Caco-2 (cell line): ENCODE data around the gene PGA3. TPM values are rescaled to one million over a fixed set of nuclear protein-coding genes. Genes with fewer than 3 reads are reported as not detected.

ENCODE experiments used
- BruUV-seq: library from RNA; stranded (reverse); fragments of 400-500 nt; replicated peaks from 2 replicates; lab custom pipeline; 2021; lab: Mats Ljungman, UMichigan
- CTCF ChIA-PET: fragments of 300-600 bp; sonication (Branson Sonifier 250); formaldehyde crosslinking; loops from one replicate; lab custom pipeline; 2022; ENCODE audit warnings: antibody characterized with exemption; lab: Charles Lee
- POLR2A ChIA-PET: fragments of 300-600 bp; sonication (Branson Sonifier 250); formaldehyde crosslinking; loops from one replicate; lab custom pipeline; 2022; ENCODE audit warnings: antibody characterized with exemption; lab: Charles Lee
- DNase-seq, 2 experiments: peaks; one replicate each; pipeline versions ENCODE4 v3.0.0 to v3.0.0-alpha.2; 2020 to 2022
- H3K27me3 ChIP-seq: replicated peaks from 2 replicates; pipeline ENCODE4 v1.6.0; 2011; ENCODE audit warnings: low read length; ENCODE audit not compliant: control insufficient read depth, insufficient read depth
- H3K36me3 ChIP-seq: 2 replicates; pipeline ENCODE4 v1.5.1; 2011; ENCODE audit warnings: low read length; ENCODE audit not compliant: control insufficient read depth, insufficient read depth
- H3K4me1 ChIP-seq: fragments of 250-450 bp; sonication (Bioruptor Pico); 2 replicates; pipeline ENCODE4 v1.5.1; 2020; ENCODE audit warnings: mild to moderate bottlenecking
- H3K4me3 ChIP-seq: 2 replicates; pipeline ENCODE4 v1.5.1; 2011; ENCODE audit warnings: low read depth, mild to moderate bottlenecking, control low read depth, low read length
- H3K9me3 ChIP-seq: fragments of 250-450 bp; sonication (Bioruptor Pico); 2 replicates; pipeline ENCODE4 v1.5.1; 2020; ENCODE audit warnings: mild to moderate bottlenecking, moderate library complexity
- H3K27ac Mint-ChIP-seq: one replicate; pipeline ENCODE4 v1.8.0; 2022; ENCODE audit warnings: mixed read lengths; ENCODE audit not compliant: unreplicated experiment
- H3K27me3 Mint-ChIP-seq: one replicate; pipeline ENCODE4 v1.8.0; 2022; ENCODE audit warnings: mixed read lengths; ENCODE audit not compliant: insufficient read depth, unreplicated experiment
- H3K36me3 Mint-ChIP-seq: one replicate; pipeline ENCODE4 v1.8.0; 2022; ENCODE audit warnings: mild to moderate bottlenecking, mixed read lengths; ENCODE audit not compliant: insufficient read depth, unreplicated experiment
- H3K4me1 Mint-ChIP-seq: one replicate; pipeline ENCODE4 v1.8.0; 2022; ENCODE audit warnings: low read depth, mixed read lengths; ENCODE audit not compliant: unreplicated experiment
- H3K4me3 Mint-ChIP-seq: one replicate; pipeline ENCODE4 v1.8.0; 2022; ENCODE audit warnings: mild to moderate bottlenecking, moderate library complexity, mixed read lengths; ENCODE audit not compliant: unreplicated experiment
- H3K9me3 Mint-ChIP-seq: one replicate; pipeline ENCODE4 v1.8.0; 2022; ENCODE audit warnings: mixed read lengths; ENCODE audit not compliant: unreplicated experiment
- intact Hi-C: fragments of 100-400 bp; cut with micrococcal nuclease; formaldehyde crosslinking; loops from one replicate; pipeline ENCODE4 v1.10.0; 2022; ENCODE audit not compliant: unreplicated experiment
- total RNA-seq: library from RNA; stranded (reverse); gene quantifications from 2 replicates; pipeline ENCODE4 v1.2.3, GENCODE V29; 2022
- TF ChIP-seq, protein P1 (sequence below), 2 experiments: fragments of 200-600 bp in 1 of 2; IDR thresholded peaks; 1 replicate in 1 of 2; 2 replicates in 1 of 2; pipeline versions ENCODE4 v1.5.1 to v1.8.0; 2011 to 2022; ENCODE audit warnings: antibody characterized with exemption in 1 of 2, control low read depth in 1 of 2, inconsistent platforms in 1 of 2, low read depth in 1 of 2, low read length in 1 of 2, mild to moderate bottlenecking in 1 of 2, moderate library complexity in 1 of 2; ENCODE audit not compliant: insufficient read depth in 1 of 2, severe bottlenecking in 1 of 2, unreplicated experiment in 1 of 2

The PGA3 gene
- total RNA-seq, 1 experiment from 2014 or later, result not detected

DNA sequence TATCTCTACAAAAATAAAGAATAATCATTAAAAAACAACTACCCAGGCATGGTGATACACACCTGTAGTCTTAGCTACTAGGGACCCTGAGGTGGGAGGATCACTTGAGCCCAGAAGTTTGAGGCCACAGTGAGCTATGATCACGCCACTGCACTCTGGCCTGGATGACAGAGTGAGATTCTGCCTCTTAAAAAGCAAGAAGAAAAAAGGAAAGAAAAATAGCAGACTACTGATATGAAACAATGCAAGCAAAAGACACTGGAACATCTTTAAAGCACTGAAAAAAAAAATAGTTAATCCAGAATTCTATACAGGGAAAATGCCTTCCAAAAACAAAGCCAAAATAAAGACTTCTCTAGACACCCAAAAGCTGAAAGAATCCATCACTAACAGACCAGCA, 48.0 kb upstream of the PGA3 start:
- H3K36me3 Mint-ChIP-seq, result peaks cover 50% of the 10 kb centered on the region
- Histone ChIP-seq H3K36me3 (no peaks in the 10 kb centered on the region), H3K4me1 (peaks cover 79% of the 10 kb centered on the region), H3K4me3 (no peak overlapping the region), H3K9me3 (peaks cover 14% of the 10 kb centered on the region), H3K27me3 (no peaks in the 10 kb centered on the region)
- peak overlapping the region; percentile 84 for H3K27ac Mint-ChIP-seq
- BruUV-seq, result no TSS peak
- H3K9me3 Mint-ChIP-seq, result peaks cover 31% of the 10 kb centered on the region
- no peaks in the 10 kb centered on the region for H3K27me3 Mint-ChIP-seq
- H3K4me1 Mint-ChIP-seq, result peaks cover 74% of the 10 kb centered on the region
- ChIA-PET POLR2A (no interaction called here), CTCF (no interaction called here)
- intact Hi-C loops, result no loop called here
- H3K4me3 Mint-ChIP-seq, result peak overlapping the region; percentile 50
- DNase-seq, result no peak
- TF ChIP-seq, protein P1, sequence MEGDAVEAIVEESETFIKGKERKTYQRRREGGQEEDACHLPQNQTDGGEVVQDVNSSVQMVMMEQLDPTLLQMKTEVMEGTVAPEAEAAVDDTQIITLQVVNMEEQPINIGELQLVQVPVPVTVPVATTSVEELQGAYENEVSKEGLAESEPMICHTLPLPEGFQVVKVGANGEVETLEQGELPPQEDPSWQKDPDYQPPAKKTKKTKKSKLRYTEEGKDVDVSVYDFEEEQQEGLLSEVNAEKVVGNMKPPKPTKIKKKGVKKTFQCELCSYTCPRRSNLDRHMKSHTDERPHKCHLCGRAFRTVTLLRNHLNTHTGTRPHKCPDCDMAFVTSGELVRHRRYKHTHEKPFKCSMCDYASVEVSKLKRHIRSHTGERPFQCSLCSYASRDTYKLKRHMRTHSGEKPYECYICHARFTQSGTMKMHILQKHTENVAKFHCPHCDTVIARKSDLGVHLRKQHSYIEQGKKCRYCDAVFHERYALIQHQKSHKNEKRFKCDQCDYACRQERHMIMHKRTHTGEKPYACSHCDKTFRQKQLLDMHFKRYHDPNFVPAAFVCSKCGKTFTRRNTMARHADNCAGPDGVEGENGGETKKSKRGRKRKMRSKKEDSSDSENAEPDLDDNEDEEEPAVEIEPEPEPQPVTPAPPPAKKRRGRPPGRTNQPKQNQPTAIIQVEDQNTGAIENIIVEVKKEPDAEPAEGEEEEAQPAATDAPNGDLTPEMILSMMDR (IDR thresholded peaks at IDR 0.05; ENCODE audit: insufficient read depth in 1 of 2, low read depth in 1 of 2, low read length in 1 of 2, severe bottlenecking in 1 of 2, unreplicated experiment in 1 of 2), result no peak

DNA sequence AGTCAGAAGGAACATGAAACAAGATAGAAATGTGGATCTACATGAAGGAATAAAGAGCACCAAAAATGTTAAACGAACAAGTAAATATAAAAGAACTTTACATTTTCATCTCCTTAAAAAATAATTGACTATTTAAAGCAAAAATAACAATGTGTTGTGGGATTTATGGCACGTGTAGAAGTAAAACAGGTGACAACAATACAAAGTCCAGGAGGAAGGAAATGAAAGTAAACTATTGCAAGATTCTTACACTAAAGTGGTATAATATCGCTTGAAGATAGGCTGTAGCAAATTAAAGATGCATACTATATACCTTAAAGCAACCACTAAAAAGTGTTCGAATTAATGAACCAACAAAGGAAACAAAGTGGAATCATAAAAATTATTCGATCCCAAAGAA, 47.6 kb upstream of the PGA3 start:
- Mint-ChIP-seq H3K9me3 (peaks cover 31% of the 10 kb centered on the region), H3K27ac (peak overlapping the region; percentile 84), H3K36me3 (peaks cover 50% of the 10 kb centered on the region), H3K4me1 (peaks cover 70% of the 10 kb centered on the region), H3K4me3 (no peak overlapping the region), H3K27me3 (no peaks in the 10 kb centered on the region)
- H3K9me3 ChIP-seq, result peaks cover 14% of the 10 kb centered on the region
- ChIA-PET CTCF (no interaction called here), POLR2A (no interaction called here)
- H3K4me3 ChIP-seq, result no peak overlapping the region
- DNase-seq, result no peak
- intact Hi-C loops, result no loop called here
- H3K4me1 ChIP-seq, result peaks cover 79% of the 10 kb centered on the region
- TF ChIP-seq, protein P1 (IDR thresholded peaks at IDR 0.05; ENCODE audit: insufficient read depth in 1 of 2, low read depth in 1 of 2, low read length in 1 of 2, severe bottlenecking in 1 of 2, unreplicated experiment in 1 of 2), result no peak
- no peaks in the 10 kb centered on the region for H3K27me3 ChIP-seq
- H3K36me3 ChIP-seq, result no peaks in the 10 kb centered on the region
- no TSS peak for BruUV-seq

DNA sequence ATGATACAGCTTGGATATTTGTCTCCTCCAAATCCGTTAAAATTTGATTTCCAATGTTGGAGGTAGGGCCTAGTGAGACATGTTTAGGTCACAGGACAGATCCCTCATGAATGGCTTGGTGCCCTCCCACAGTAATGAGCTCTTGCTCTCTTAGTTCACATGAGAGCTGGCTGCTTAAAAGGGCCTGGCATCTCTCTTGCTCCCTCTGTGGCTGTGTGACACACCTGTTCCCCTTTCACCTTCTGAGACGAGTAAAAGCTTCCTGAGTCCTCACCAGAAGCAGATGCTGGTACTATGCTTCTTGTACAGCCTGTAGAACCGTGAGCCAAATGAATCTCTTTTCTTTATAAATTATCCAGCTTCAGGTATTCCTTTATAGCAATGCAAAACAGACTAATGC, 45.6 kb upstream of the PGA3 start:
- Histone ChIP-seq H3K4me3 (no peak overlapping the region), H3K9me3 (peaks cover 14% of the 10 kb centered on the region), H3K4me1 (peaks cover 66% of the 10 kb centered on the region), H3K27me3 (no peaks in the 10 kb centered on the region), H3K36me3 (no peaks in the 10 kb centered on the region)
- no peak for DNase-seq
- Mint-ChIP-seq H3K4me1 (peaks cover 58% of the 10 kb centered on the region), H3K9me3 (peaks cover 31% of the 10 kb centered on the region), H3K27ac (peak overlapping the region; percentile 92), H3K27me3 (no peaks in the 10 kb centered on the region), H3K4me3 (peak overlapping the region; percentile 79), H3K36me3 (peaks cover 57% of the 10 kb centered on the region)
- ChIA-PET CTCF (interaction anchor here (1.0 to 1.7 kb wide), 2 partner anchors 8 to 137 kb away, joined by 4 to 5 read pairs; partner anchors contain the start of gene VWCE), POLR2A (no interaction called here)
- BruUV-seq, result no TSS peak
- TF ChIP-seq, protein P1 (IDR thresholded peaks at IDR 0.05; ENCODE audit: insufficient read depth in 1 of 2, low read depth in 1 of 2, low read length in 1 of 2, severe bottlenecking in 1 of 2, unreplicated experiment in 1 of 2), result no peak
- intact Hi-C loops, result loop anchor here (1.0 kb wide), 2 partner anchors 7 to 30 kb away; no protein-coding TSS in a partner anchor
